NCI-H1930 (cell line): ENCODE results near the gene ANXA8.
"Not testable (repeated sequence)": the region's sequence is repeated elsewhere in the genome, so short reads cannot be mapped to it uniquely, and the experiment has no call there.

Source experiments
- DNase-seq, 2 experiments: peaks; one replicate each; lab custom pipeline; 2025; lab: John Stamatoyannopoulos, UW

Gene ANXA8, protein sequence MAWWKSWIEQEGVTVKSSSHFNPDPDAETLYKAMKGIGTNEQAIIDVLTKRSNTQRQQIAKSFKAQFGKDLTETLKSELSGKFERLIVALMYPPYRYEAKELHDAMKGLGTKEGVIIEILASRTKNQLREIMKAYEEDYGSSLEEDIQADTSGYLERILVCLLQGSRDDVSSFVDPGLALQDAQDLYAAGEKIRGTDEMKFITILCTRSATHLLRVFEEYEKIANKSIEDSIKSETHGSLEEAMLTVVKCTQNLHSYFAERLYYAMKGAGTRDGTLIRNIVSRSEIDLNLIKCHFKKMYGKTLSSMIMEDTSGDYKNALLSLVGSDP

DNA sequence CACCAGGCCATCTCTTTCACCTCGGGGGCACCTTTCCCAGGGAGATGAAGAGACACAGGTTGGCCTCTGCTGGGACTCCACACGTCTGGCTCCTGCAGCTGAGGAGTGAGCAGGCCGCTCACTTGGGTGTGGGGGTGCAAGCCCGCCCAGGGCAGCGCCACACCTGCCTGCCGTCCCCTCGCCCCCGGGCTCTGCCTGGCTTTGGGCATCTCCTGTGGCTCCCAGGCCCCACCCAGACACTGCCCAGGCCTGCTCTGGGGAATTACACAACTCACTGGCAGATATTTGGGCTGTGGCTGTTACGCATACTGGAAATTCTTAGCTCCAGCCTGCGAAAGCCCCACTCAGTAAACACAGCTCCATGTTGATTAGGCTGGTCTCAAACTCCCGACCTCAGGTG lies at the start of gene ANXA8:
TSS of gene ANXA8 (minus strand) at position 193 of the 400 bp plus-strand sequence. CDS start at position 11, 182 bp downstream.
- DNase-seq: not testable (repeated sequence)

DNA sequence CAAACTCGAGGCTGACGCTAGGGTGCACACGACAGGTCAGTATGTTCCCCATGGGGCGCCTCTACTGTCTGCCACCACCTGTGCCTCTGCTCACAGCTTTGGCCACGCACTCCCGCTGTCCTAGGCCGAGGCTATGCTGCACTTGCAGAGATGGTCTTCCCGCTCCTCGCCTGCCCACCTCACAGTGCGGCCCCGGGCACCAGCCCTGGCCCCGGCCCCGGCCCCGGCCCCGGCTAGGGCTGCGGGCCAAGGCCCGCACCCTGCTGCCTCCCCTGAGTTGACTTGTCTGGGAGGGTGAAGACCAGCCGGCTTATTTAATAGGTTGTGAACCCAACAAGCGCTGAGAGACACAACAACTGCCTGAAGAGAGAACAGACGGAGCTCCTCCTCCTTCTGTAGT lies 39.6 kb upstream of the ANXA8 start, which contains the start of gene AGAP9:
TSS of gene AGAP9 (minus strand) at position 164 of the 400 bp plus-strand sequence. CDS start at position 52, 112 bp downstream.
- not testable (repeated sequence) for DNase-seq

- not testable (repeated sequence) for DNase-seq
Observed at GRCh38 chr10:47502313-47502712, 18.4 kb upstream of the ANXA8 start.

- not testable (repeated sequence) for DNase-seq
Observed at GRCh38 chr10:47494226-47494625, 10.3 kb upstream of the ANXA8 start.

DNA sequence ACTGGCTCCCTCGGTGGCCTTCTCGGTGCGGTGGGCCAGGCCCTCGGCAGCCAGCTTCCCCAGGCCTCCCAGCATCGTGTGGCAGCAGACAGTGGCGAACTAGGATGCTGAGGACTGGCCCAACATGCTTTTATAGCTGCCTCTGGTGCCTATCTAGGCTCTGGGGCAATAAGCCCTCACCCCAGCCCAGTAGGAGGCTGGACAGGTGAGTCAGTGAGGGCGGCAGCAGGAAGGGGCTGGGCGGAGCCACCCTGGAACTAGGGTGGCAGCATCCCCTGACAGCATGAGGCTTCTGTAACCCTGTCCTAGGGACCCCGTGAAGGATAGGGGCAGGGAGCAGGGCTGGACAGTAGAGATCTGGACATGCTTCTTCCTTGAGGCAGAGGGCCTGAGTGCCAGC lies 7.7 kb upstream of the ANXA8 start, which contains the start of gene FAM25G:
TSS of gene FAM25G (minus strand) at position 101 of the 400 bp plus-strand sequence. CDS start at position 75, 26 bp downstream.
- DNase-seq: not testable (repeated sequence)

GRCh38 chr10:47489630-47490029 lies 5.7 kb upstream of the ANXA8 start:
- not testable (repeated sequence) for DNase-seq

GRCh38 chr10:47485943-47486342 lies 2.0 kb upstream of the ANXA8 start:
- DNase-seq: not testable (repeated sequence)

GRCh38 chr10:47484786-47485185 lies 871 bp upstream of the ANXA8 start:
- DNase-seq: not testable (repeated sequence)

DNA sequence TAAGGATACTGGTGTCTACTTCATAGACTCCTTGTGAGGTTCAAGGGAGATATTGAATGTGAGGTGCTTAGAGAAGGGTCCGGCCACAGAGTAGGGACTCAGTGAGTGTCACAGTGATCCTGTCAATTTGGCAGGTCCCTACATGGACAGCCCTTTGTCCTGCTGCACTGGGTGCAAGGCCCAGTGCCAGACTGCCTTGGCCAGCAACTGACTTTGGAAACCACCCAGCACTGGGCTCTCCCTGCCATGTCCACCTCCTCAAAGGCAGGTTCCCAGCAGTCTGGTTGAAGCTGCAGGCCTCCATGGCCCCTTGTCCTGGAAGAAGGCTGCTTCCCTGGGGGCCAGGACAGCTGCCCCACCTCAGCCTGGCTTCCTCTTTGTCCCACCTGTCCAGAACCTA lies 1.5 kb downstream of the ANXA8 start:
- DNase-seq: not testable (repeated sequence)

GRCh38 chr10:47481768-47482181 lies 2.1 kb downstream of the ANXA8 start:
- not testable (repeated sequence) for DNase-seq

- DNase-seq: not testable (repeated sequence)
Observed at GRCh38 chr10:47481182-47481766, 2.6 kb downstream of the ANXA8 start.

GRCh38 chr10:47480133-47480532 lies 3.8 kb downstream of the ANXA8 start:
- not testable (repeated sequence) for DNase-seq

GRCh38 chr10:47478114-47478513 lies 5.8 kb downstream of the ANXA8 start:
- not testable (repeated sequence) for DNase-seq

DNA sequence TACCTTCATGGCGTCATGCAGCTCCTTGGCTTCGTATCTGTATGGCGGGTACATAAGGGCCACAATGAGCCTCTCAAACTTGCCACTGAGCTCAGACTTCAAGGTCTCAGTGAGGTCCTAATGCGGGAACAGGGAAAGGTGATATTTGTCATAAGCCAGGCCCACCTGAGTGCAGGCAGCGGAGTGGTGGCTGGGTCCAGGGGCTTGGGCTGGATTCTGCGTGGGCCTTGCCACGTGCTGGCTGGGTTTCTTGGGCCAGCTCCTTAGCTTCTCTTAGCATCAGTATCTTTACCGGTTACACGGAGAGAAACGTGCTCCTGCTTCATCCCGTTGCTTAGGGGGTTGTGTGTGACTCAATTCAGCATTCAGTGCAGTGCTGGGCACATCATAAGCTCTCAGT lies 6.8 kb downstream of the ANXA8 start:
- DNase-seq: not testable (repeated sequence)

GRCh38 chr10:47475101-47475500 lies 8.8 kb downstream of the ANXA8 start:
- DNase-seq: not testable (repeated sequence)

- not testable (repeated sequence) for DNase-seq
Observed at GRCh38 chr10:47473516-47473915, 10.4 kb downstream of the ANXA8 start.

DNA sequence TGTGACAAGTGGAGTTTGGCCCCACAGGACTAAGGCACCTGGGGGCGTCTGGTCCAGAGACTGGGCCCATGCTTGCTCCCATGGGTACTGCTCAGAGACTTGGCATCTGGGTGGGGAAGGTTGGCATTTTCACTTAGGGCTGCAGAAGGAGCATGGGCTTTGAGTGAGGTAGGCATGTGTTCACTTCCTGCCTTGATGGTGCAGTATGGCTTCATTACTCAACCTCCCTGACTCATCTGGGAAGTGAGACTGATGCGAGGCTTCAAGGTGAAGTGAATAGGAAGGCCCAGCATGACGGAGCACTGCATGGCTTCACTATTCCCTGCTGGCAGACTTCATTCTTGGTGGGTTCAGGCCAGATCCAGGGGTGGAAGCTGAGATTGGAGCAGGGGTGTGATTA lies 11.3 kb downstream of the ANXA8 start:
- not testable (repeated sequence) for DNase-seq

GRCh38 chr10:47472072-47472471 lies 11.8 kb downstream of the ANXA8 start:
- DNase-seq: not testable (repeated sequence)

DNA sequence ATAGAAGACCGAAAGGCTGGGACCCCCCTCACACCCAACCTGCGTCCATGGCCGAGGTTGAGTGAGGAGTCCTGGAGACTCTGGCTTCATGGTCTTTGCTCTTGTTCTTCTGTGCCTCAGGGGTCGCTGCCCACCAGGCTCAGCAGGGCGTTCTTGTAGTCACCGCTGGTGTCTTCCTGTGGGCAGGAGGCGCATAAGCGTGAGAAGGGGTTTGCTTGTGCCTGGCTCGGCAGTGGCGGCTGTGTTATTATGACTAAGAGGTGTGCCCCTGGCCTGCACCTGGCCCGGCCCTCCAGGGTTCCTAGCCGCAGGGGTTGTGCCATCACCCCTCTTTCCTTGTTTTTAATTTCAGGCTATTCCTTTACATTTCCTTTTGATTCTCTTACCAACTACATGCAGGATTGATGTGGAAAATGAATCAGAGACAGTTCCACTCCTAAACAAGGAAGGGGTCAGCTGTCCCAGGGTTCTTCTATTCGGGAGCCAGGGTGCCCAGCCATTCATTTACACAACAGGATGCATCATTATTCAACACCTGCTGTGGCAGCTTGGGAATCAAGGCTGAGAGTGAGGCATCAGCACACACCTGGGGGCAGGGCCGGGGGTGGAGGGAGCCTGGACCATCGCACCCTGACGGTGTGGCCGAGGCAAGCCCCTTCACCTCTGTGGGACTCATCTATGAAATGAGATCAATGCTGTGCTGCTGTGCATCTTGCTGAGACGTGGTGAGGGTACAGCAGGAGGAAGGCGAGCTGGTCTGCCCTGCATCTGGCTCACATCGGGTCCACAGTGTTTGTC lies 15.0 kb downstream of the ANXA8 start:
- DNase-seq: not testable (repeated sequence)

- not testable (repeated sequence) for DNase-seq
Observed at GRCh38 chr10:47467957-47468356, 16.0 kb downstream of the ANXA8 start.

DNA sequence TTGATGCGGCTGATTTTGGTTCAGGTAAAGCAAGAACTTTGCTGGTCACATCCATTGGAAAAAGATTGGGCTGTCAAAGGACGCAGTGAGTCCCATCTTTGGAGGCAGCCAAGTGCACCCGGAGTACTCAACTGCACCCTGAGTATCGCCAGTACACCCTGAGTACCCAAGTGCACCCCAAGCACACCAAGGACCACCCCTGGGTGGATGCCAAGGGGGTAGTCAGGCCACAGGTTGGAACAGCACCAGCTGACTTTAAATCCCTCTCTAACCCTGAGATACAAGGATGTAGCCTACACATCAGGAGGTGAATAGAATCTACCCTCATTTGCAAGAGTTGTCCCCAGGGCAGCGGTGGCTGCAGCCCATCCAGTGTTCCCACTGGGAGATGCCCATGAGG lies 16.5 kb downstream of the ANXA8 start:
- not testable (repeated sequence) for DNase-seq
